GM23248 (cell line): ENCODE results near the gene TEX19.

ENCODE experiments used
- EZH2 ChIP-seq: fragments of 200-600 bp; sonication (generic); IDR thresholded peaks from 2 replicates; pipeline ENCODE4 v1.6.1; 2018; ENCODE audit warnings: antibody characterized with exemption, mild to moderate bottlenecking; ENCODE audit not compliant: insufficient read depth, poor library complexity, severe bottlenecking
- EZH2phosphoT487 ChIP-seq: fragments of 200-600 bp; sonication (generic); IDR thresholded peaks from 2 replicates; pipeline ENCODE4 v1.6.1; 2018; ENCODE audit warnings: antibody characterized with exemption, moderate library complexity, mild to moderate bottlenecking, low read depth; ENCODE audit not compliant: insufficient read depth

GRCh38 chr17:82367724-82368524 is 8.9 kb downstream of the TEX19 start:
- TF ChIP-seq EZH2phosphoT487 = no peak
- no peak for TF ChIP-seq EZH2
